Measurements from ENCODE around the gene P2RY10. TPM values are rescaled to one million over a fixed set of nuclear protein-coding genes. Genes with fewer than 3 reads are reported as not detected.
"Not testable (repeated sequence)": the region's sequence is repeated elsewhere in the genome, so short reads cannot be mapped to it uniquely, and the experiment has no call there.

Gene P2RY10
- total RNA-seq, 2 donors from 2014 or later, result 0.33 TPM; not detected in 1

GRCh38 chrX:78997870-78998558 is 52.8 kb downstream of the P2RY10 start:
- Histone ChIP-seq H3K4me1 (ENCODE audit: control insufficient read depth, insufficient read depth, low read length) (no peaks in the 10 kb centered on the region), H3K36me3 (ENCODE audit: control insufficient read depth, insufficient read depth, low read length) (no peaks in the 10 kb centered on the region), H3K4me3 (ENCODE audit: low read length) (no peak overlapping the region), H3K9ac (ENCODE audit: extremely low read depth, low read length, poor library complexity, severe bottlenecking) (no peak overlapping the region), H3K27ac (ENCODE audit: low read depth, low read length) (no peak overlapping the region), H3K9me3 (ENCODE audit: control insufficient read depth, low read length) (no peaks in the 10 kb centered on the region), H3K27me3 (ENCODE audit: control insufficient read depth, insufficient read depth, low read length, poor library complexity, severe bottlenecking) (no peaks in the 10 kb centered on the region)
- Mint-ChIP-seq H3K27ac (no peak overlapping the region), H3K4me1 (no peaks in the 10 kb centered on the region), H3K4me3 (no peak overlapping the region), H3K27me3 (ENCODE audit: insufficient read depth) (no peaks in the 10 kb centered on the region), H3K9me3 (peaks cover 57% of the 10 kb centered on the region), H3K36me3 (ENCODE audit: low read depth) (no peaks in the 10 kb centered on the region)
- TF ChIP-seq CTCF (conservative IDR thresholded peaks at IDR 0.05), result no peak
- DNase-seq, result peak; percentile 41
- 90% methylated on average over 5 of the region's 5 CpGs; no CpG with 5 or more reads in 1 of the 2 experiments for WGBS, 2 experiments (ENCODE audit: insufficient coverage in 1 of 2, insufficient read length in 1 of 2)

- not testable (repeated sequence) for H3K4me3 Mint-ChIP-seq; H3K36me3 Mint-ChIP-seq (ENCODE audit: low read depth); H3K36me3 ChIP-seq (ENCODE audit: control insufficient read depth, insufficient read depth, low read length); H3K4me3 ChIP-seq (ENCODE audit: low read length); H3K9me3 ChIP-seq (ENCODE audit: control insufficient read depth, low read length); H3K27me3 ChIP-seq (ENCODE audit: control insufficient read depth, insufficient read depth, low read length, poor library complexity, severe bottlenecking); H3K27ac ChIP-seq (ENCODE audit: low read depth, low read length); DNase-seq; H3K27ac Mint-ChIP-seq; H3K4me1 ChIP-seq (ENCODE audit: control insufficient read depth, insufficient read depth, low read length); H3K27me3 Mint-ChIP-seq (ENCODE audit: insufficient read depth); H3K9ac ChIP-seq (ENCODE audit: extremely low read depth, low read length, poor library complexity, severe bottlenecking); H3K4me1 Mint-ChIP-seq
- WGBS, 2 experiments (ENCODE audit: insufficient coverage in 1 of 2, insufficient read length in 1 of 2), result no CpG with 5 or more reads among the region's 1 CpG
- peaks cover 80% of the 10 kb centered on the region for H3K9me3 Mint-ChIP-seq
Measured at GRCh38 chrX:79007540-79007939, 62.3 kb downstream of the P2RY10 start.

Small RNA genes within 50 kb of the gene (microRNA-seq; reads per million reads assigned to microRNA genes)
- not detected for gene MIR4328 (ENCODE audit: borderline microRNAs expressed)

Other genes with a start within 250 kb of the P2RY10 start
- 1 to 10 TPM in 1 of 2 donors, under 1 TPM in 1; 0.82 to 2.6 TPM for gene LPAR4, start 197.7 kb upstream of the P2RY10 start, total RNA-seq
- not detected for gene GPR174, start 199.3 kb downstream of the P2RY10 start, total RNA-seq